Measurements from ENCODE around the gene FRY.

Gene FRY

GRCh38 chr13:32261567-32261966 lies 230.0 kb downstream of the FRY start:
- Histone ChIP-seq H3K27me3 (ENCODE audit: low read depth, low read length) (no peaks in the 10 kb centered on the region), H3K4me3 (ENCODE audit: low read depth in 1 of 2, low read length in 2 of 2) (no peak overlapping the region), H3K9me3 (ENCODE audit: control insufficient read depth in 1 of 2, low read length in 2 of 2) (no peaks in the 10 kb centered on the region), H3K4me1 (ENCODE audit: control insufficient read depth in 1 of 2, insufficient read depth in 2 of 2, low read length in 2 of 2) (peaks cover 0 to 18% of the 10 kb centered on the region in 2 donors), H3K36me3 (ENCODE audit: control insufficient read depth in 1 of 2, insufficient read depth in 2 of 2, low read length in 2 of 2) (no peaks in the 10 kb centered on the region), H3K27ac (ENCODE audit: low read length) (peak overlapping the region; percentile 58)

DNA sequence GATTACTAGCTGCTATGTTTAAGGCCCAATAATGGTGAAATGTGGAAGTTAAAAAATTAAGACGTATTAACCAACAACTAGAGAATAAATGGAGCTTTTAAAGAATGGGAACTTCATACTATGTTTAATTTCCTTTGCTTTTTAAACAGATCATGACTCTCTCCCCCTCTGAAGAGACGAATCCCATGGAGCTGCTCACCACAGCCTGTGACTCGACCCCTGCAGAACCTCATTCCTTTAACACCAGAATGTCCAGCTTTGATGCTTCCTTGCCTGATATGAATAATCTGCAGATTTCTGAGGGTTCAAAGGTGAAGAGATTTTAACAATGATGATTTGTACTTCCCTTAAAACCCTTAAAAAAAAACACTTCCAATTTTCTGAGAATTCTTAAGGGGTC lies 230.6 kb downstream of the FRY start:
- Histone ChIP-seq H3K4me1 (ENCODE audit: control insufficient read depth in 1 of 2, insufficient read depth in 2 of 2, low read length in 2 of 2) (peaks cover 0 to 18% of the 10 kb centered on the region in 2 donors), H3K27me3 (ENCODE audit: low read depth, low read length) (no peaks in the 10 kb centered on the region), H3K9me3 (ENCODE audit: control insufficient read depth in 1 of 2, low read length in 2 of 2) (no peaks in the 10 kb centered on the region), H3K36me3 (ENCODE audit: control insufficient read depth in 1 of 2, insufficient read depth in 2 of 2, low read length in 2 of 2) (peaks cover 0 to 2% of the 10 kb centered on the region in 2 donors), H3K27ac (ENCODE audit: low read length) (no peak overlapping the region), H3K4me3 (ENCODE audit: low read depth in 1 of 2, low read length in 2 of 2) (no peak overlapping the region)

DNA sequence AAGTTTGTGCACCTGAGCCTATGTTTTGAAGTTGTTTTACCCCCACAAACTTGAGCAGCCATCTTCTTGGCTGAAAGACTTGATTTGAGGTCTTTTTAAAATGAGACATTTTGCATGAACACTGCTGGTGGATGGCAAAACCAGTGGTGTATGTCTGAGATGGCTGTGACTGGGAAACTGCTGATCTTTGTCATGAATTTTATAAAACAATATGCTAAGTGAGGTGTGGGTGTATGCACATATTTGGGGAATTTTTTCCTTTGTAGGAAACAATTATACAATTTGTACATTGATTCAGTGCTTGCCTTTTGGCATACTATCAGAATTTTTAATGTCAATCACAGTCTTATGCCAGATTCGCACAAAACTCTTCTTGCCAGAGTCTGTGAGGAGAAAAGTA lies 231.0 kb downstream of the FRY start:
- peaks cover 0 to 18% of the 10 kb centered on the region in 2 donors for H3K4me1 ChIP-seq (ENCODE audit: control insufficient read depth in 1 of 2, insufficient read depth in 2 of 2, low read length in 2 of 2)

GRCh38 chr13:32264407-32264806 lies 232.8 kb downstream of the FRY start:
- H3K9me3 ChIP-seq (ENCODE audit: control insufficient read depth in 1 of 2, low read length in 2 of 2): no peaks in the 10 kb centered on the region
- no peak overlapping the region for H3K4me3 ChIP-seq (ENCODE audit: low read depth in 1 of 2, low read length in 2 of 2)
- peaks cover 8 to 9% of the 10 kb centered on the region in 2 donors for H3K36me3 ChIP-seq (ENCODE audit: control insufficient read depth in 1 of 2, insufficient read depth in 2 of 2, low read length in 2 of 2)
- H3K4me1 ChIP-seq (ENCODE audit: control insufficient read depth in 1 of 2, insufficient read depth in 2 of 2, low read length in 2 of 2): peaks cover 0 to 18% of the 10 kb centered on the region in 2 donors
- no peaks in the 10 kb centered on the region for H3K27me3 ChIP-seq (ENCODE audit: low read depth, low read length)
- no peak overlapping the region for H3K27ac ChIP-seq (ENCODE audit: low read length)

More for the DNA sequence above, 231.0 kb downstream of the FRY start:
- no peaks in the 10 kb centered on the region for H3K27me3 ChIP-seq (ENCODE audit: low read depth, low read length)
- no peak overlapping the region for H3K4me3 ChIP-seq (ENCODE audit: low read depth in 1 of 2, low read length in 2 of 2)
- H3K9me3 ChIP-seq (ENCODE audit: control insufficient read depth in 1 of 2, low read length in 2 of 2): no peaks in the 10 kb centered on the region
- no peak overlapping the region for H3K27ac ChIP-seq (ENCODE audit: low read length)
- peaks cover 2 to 7% of the 10 kb centered on the region in 2 donors for H3K36me3 ChIP-seq (ENCODE audit: control insufficient read depth in 1 of 2, insufficient read depth in 2 of 2, low read length in 2 of 2)

DNA sequence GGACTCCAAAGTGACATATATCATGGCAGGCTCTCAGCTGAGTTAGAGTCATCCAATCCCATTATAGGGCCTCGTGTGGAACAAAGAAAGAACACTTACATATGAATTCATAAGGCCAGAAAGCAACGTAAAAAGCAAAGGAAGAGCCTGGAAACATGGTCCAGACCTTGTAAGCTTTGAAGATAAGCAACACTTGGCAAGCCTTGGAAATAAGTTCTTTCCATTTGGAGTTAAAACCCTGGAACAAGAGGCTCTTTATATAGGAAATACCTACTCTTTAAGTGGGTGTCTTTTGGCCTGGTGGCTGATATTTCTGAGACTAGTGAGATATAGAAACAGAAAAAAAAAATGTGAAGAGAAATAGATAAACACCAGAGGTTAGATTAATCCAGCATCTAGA lies 234.2 kb downstream of the FRY start:
- no peaks in the 10 kb centered on the region for H3K27me3 ChIP-seq (ENCODE audit: low read depth, low read length)
- no peak overlapping the region for H3K27ac ChIP-seq (ENCODE audit: low read length)
- H3K4me1 ChIP-seq (ENCODE audit: control insufficient read depth in 1 of 2, insufficient read depth in 2 of 2, low read length in 2 of 2): peaks cover 0 to 14% of the 10 kb centered on the region in 2 donors
- no peaks in the 10 kb centered on the region for H3K9me3 ChIP-seq (ENCODE audit: control insufficient read depth in 1 of 2, low read length in 2 of 2)
- H3K4me3 ChIP-seq (ENCODE audit: low read depth in 1 of 2, low read length in 2 of 2): no peak overlapping the region
- H3K36me3 ChIP-seq (ENCODE audit: control insufficient read depth in 1 of 2, insufficient read depth in 2 of 2, low read length in 2 of 2): peaks cover 9 to 10% of the 10 kb centered on the region in 2 donors

GRCh38 chr13:32266130-32266529 lies 234.6 kb downstream of the FRY start:
- no peaks in the 10 kb centered on the region for H3K9me3 ChIP-seq (ENCODE audit: control insufficient read depth in 1 of 2, low read length in 2 of 2)
- H3K4me3 ChIP-seq (ENCODE audit: low read depth in 1 of 2, low read length in 2 of 2): no peak overlapping the region
- H3K4me1 ChIP-seq (ENCODE audit: control insufficient read depth in 1 of 2, insufficient read depth in 2 of 2, low read length in 2 of 2): peaks cover 0 to 10% of the 10 kb centered on the region in 2 donors
- no peak overlapping the region for H3K27ac ChIP-seq (ENCODE audit: low read length)
- H3K36me3 ChIP-seq (ENCODE audit: control insufficient read depth in 1 of 2, insufficient read depth in 2 of 2, low read length in 2 of 2): peaks cover 9 to 14% of the 10 kb centered on the region in 2 donors
- no peaks in the 10 kb centered on the region for H3K27me3 ChIP-seq (ENCODE audit: low read depth, low read length)

DNA sequence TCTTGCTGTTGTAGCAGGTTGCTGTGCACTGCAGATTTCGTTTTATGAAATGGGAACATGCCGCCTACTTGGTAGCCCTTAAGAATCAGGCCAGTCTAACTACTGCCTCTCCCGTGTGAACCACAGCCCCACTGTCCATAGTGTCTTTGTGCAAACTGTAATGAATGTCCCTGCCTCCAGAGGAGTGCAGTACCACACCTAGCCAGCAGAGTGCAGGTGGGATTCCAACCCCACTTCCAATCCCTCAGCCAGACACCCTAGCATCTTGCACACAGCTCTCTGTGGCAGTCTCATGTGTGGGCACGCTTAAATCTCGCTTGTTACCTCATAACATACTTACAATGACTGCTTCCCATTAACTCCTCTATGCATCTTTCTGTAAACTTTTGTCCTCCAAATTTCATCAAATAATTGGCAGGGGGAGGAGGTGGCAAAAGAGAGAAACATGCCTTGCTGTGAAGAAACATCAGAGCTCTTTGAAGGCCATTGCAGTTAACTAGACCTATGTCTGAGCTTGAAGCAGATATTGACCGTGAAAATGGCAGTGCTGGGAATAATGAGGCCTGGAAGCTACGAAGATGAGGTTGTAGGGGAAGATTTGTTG lies 236.4 kb downstream of the FRY start:
- no peaks in the 10 kb centered on the region for H3K9me3 ChIP-seq (ENCODE audit: control insufficient read depth in 1 of 2, low read length in 2 of 2)
- no peaks in the 10 kb centered on the region for H3K27me3 ChIP-seq (ENCODE audit: low read depth, low read length)
- H3K36me3 ChIP-seq (ENCODE audit: control insufficient read depth in 1 of 2, insufficient read depth in 2 of 2, low read length in 2 of 2): peaks cover 9 to 20% of the 10 kb centered on the region in 2 donors
- H3K27ac ChIP-seq (ENCODE audit: low read length): no peak overlapping the region
- no peak overlapping the region for H3K4me3 ChIP-seq (ENCODE audit: low read depth in 1 of 2, low read length in 2 of 2)
- H3K4me1 ChIP-seq (ENCODE audit: control insufficient read depth in 1 of 2, insufficient read depth in 2 of 2, low read length in 2 of 2): peaks cover 0 to 6% of the 10 kb centered on the region in 2 donors

DNA sequence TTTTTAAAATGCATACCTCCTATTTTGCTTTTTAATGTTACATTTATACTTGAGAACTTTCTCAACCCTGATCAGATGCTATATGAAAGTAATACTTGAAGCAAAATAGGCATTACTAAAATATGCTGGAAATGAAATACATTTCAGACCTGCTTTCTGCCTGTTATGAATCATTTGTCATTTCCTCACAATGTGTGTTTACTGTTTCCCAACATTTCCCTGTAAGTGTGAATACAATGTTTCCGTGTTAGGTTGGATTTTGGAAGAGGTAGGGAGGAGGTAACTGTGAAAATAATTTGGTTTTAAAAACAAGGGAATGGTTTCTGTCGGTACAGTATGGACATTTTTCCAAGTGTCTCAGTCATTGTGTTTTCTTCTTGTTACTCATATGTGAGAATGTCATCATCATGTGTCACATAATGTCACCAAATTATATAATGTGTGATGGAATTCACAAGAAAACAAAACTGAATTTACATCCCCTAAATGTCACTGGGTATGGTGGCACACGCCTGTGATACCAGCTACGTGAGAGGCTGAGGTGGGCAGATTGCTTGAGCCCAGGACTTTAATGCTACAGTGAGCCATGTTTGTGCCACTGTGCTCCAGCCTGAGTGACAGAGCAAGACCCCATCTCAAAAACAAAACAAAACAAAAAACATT lies 240.6 kb downstream of the FRY start:
- Histone ChIP-seq H3K27me3 (ENCODE audit: low read depth, low read length) (no peaks in the 10 kb centered on the region), H3K27ac (ENCODE audit: low read length) (no peak overlapping the region), H3K4me1 (ENCODE audit: control insufficient read depth in 1 of 2, insufficient read depth in 2 of 2, low read length in 2 of 2) (no peaks in the 10 kb centered on the region), H3K36me3 (ENCODE audit: control insufficient read depth in 1 of 2, insufficient read depth in 2 of 2, low read length in 2 of 2) (peaks cover 12 to 28% of the 10 kb centered on the region in 2 donors), H3K4me3 (ENCODE audit: low read depth in 1 of 2, low read length in 2 of 2) (no peak overlapping the region), H3K9me3 (ENCODE audit: control insufficient read depth in 1 of 2, low read length in 2 of 2) (no peaks in the 10 kb centered on the region)

DNA sequence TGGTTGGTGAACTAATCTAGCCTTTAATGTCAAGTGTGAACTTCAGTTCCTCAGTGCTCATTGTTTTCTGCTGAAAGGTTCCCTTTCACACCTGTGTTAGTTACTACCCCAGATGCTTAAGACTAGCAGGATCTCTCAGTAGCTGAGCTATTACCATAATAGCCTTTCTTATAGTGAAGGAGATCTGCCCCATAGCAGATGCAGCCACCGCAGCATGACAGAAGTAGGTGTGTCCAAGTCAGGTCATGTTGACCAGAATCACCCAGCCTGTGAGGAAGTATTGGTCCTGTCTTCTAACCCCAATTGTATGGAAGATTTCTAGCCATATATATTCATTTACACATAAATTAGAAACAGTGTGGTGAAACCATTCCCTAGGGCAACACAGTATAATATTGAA lies 246.3 kb downstream of the FRY start:
- Histone ChIP-seq H3K9me3 (ENCODE audit: control insufficient read depth in 1 of 2, low read length in 2 of 2) (no peaks in the 10 kb centered on the region), H3K4me3 (ENCODE audit: low read depth in 1 of 2, low read length in 2 of 2) (no peak overlapping the region), H3K4me1 (ENCODE audit: control insufficient read depth in 1 of 2, insufficient read depth in 2 of 2, low read length in 2 of 2) (no peaks in the 10 kb centered on the region), H3K27ac (ENCODE audit: low read length) (no peak overlapping the region), H3K36me3 (ENCODE audit: control insufficient read depth in 1 of 2, insufficient read depth in 2 of 2, low read length in 2 of 2) (peaks cover 11 to 25% of the 10 kb centered on the region in 2 donors), H3K27me3 (ENCODE audit: low read depth, low read length) (no peaks in the 10 kb centered on the region)

DNA sequence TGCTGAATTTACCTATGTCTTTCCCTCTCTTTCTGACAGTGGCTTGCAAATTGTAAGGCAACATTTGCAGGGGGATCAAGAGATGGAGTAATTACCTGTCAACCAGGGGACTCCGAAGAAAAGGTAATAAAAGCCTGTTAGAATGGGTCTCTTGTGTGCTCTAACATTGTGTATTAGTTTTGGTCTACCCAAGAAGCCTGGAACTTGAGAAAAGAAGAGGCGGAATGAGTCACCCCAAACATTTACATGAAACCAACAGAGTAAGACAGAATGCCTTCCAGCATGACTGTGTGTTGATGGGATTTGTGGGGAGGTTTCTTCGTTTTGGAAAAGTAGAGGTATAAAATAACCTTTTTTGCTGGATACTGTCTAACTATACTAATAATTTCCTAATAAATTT lies 246.9 kb downstream of the FRY start:
- Histone ChIP-seq H3K4me1 (ENCODE audit: control insufficient read depth in 1 of 2, insufficient read depth in 2 of 2, low read length in 2 of 2) (no peaks in the 10 kb centered on the region), H3K27me3 (ENCODE audit: low read depth, low read length) (no peaks in the 10 kb centered on the region), H3K27ac (ENCODE audit: low read length) (no peak overlapping the region), H3K9me3 (ENCODE audit: control insufficient read depth in 1 of 2, low read length in 2 of 2) (no peaks in the 10 kb centered on the region), H3K4me3 (ENCODE audit: low read depth in 1 of 2, low read length in 2 of 2) (no peak overlapping the region), H3K36me3 (ENCODE audit: control insufficient read depth in 1 of 2, insufficient read depth in 2 of 2, low read length in 2 of 2) (peaks cover 11 to 25% of the 10 kb centered on the region in 2 donors)

DNA sequence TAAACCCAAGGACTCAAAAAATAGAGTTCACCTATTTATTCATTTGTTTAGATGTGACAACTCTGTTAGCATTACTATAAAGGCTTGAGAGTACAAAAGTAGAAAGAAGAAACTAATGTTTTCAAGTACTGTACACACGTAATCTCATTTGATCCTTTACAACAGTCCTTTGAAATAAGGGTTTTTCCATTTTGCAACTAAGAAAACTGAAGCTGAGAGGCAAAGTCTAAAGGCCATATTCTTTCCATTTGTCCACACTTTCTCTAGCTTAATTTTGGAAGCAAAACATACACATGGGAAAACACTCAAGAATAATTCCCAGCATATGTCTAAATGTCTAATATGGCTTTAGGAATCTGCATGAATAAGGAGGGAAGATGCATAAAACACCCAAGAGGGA lies 249.5 kb downstream of the FRY start:
- H3K9me3 ChIP-seq (ENCODE audit: control insufficient read depth in 1 of 2, low read length in 2 of 2): no peaks in the 10 kb centered on the region
- no peak overlapping the region for H3K27ac ChIP-seq (ENCODE audit: low read length)
- peaks cover 6 to 18% of the 10 kb centered on the region in 2 donors for H3K36me3 ChIP-seq (ENCODE audit: control insufficient read depth in 1 of 2, insufficient read depth in 2 of 2, low read length in 2 of 2)
- H3K4me1 ChIP-seq (ENCODE audit: control insufficient read depth in 1 of 2, insufficient read depth in 2 of 2, low read length in 2 of 2): peaks cover 3 to 16% of the 10 kb centered on the region in 2 donors
- no peaks in the 10 kb centered on the region for H3K27me3 ChIP-seq (ENCODE audit: low read depth, low read length)
- H3K4me3 ChIP-seq (ENCODE audit: low read depth in 1 of 2, low read length in 2 of 2): no peak overlapping the region
